ENCODE results near the gene CDC14B.

The CDC14B gene

GRCh38 chr9:96523374-96523773 lies 96.3 kb downstream of the CDC14B start:
- Histone ChIP-seq H3K36me3 (ENCODE audit: control insufficient read depth, insufficient read depth, low read length, severe bottlenecking) (peaks cover 34% of the 10 kb centered on the region), H3K4me3 (ENCODE audit: low read length) (no peak overlapping the region), H3K27me3 (replicated peaks; ENCODE audit: control insufficient read depth, insufficient read depth, low read length) (no peaks in the 10 kb centered on the region), H3K9me3 (ENCODE audit: control insufficient read depth, low read length) (no peaks in the 10 kb centered on the region), H3K4me1 (ENCODE audit: control insufficient read depth, insufficient read depth, low read length) (peaks cover 34% of the 10 kb centered on the region), H3K9ac (ENCODE audit: low read length) (no peak overlapping the region)
- no peak for DNase-seq (ENCODE audit: low read depth)

DNA sequence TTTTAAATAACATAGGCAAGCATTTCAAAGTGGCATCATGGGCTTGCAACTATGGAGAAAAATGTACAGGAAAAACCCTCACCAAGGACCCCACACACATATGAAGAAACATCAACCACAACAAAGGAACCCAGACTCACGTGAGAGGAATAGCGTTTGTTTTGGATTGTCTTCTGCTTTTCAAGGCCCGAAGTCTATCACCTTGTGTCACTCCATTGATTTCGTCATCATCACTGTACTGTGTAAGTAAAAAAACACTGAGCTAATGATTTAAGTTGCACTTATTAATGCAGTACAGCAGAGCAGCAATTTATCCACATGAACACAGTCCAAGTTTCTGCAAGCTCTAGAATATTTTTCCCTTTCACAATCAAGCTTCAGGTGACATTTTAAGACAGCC lies 97.3 kb downstream of the CDC14B start:
- no peaks in the 10 kb centered on the region for H3K9me3 ChIP-seq (ENCODE audit: control insufficient read depth, low read length)
- no peak for DNase-seq (ENCODE audit: low read depth)
- peaks cover 29% of the 10 kb centered on the region for H3K36me3 ChIP-seq (ENCODE audit: control insufficient read depth, insufficient read depth, low read length, severe bottlenecking)
- no peaks in the 10 kb centered on the region for H3K27me3 ChIP-seq (replicated peaks; ENCODE audit: control insufficient read depth, insufficient read depth, low read length)
- H3K9ac ChIP-seq (ENCODE audit: low read length): no peak overlapping the region
- peaks cover 34% of the 10 kb centered on the region for H3K4me1 ChIP-seq (ENCODE audit: control insufficient read depth, insufficient read depth, low read length)
- no peak overlapping the region for H3K4me3 ChIP-seq (ENCODE audit: low read length)

DNA sequence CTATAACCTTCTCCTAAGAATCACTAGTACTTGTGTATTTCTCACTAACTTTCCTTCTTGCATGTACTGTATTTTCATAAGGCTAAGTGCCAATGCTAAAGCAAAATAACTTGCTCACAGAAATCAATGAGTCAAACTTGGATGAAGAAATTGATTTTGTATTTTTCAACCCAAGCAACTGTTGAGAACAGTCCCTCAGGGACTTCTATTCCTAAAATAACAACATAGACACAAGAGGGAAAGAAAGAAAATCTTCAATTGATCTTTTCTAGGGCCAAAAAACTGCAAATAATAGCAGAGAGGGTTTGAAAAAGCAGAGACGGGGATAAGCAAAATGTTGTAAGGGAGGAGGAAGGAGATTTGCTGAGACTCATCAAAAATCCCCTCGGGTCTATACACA lies 99.9 kb downstream of the CDC14B start:
- no peaks in the 10 kb centered on the region for H3K27me3 ChIP-seq (replicated peaks; ENCODE audit: control insufficient read depth, insufficient read depth, low read length)
- peaks cover 24% of the 10 kb centered on the region for H3K36me3 ChIP-seq (ENCODE audit: control insufficient read depth, insufficient read depth, low read length, severe bottlenecking)
- peak overlapping the region; percentile 35 for H3K4me3 ChIP-seq (ENCODE audit: low read length)
- peak overlapping the region; percentile 75 for H3K9ac ChIP-seq (ENCODE audit: low read length)
- DNase-seq (ENCODE audit: low read depth): peak; percentile 8
- peaks cover 51% of the 10 kb centered on the region for H3K4me1 ChIP-seq (ENCODE audit: control insufficient read depth, insufficient read depth, low read length)
- H3K9me3 ChIP-seq (ENCODE audit: control insufficient read depth, low read length): no peaks in the 10 kb centered on the region

GRCh38 chr9:96519095-96519494 lies 100.5 kb downstream of the CDC14B start:
- Histone ChIP-seq H3K9ac (ENCODE audit: low read length) (peak overlapping the region; percentile 75), H3K36me3 (ENCODE audit: control insufficient read depth, insufficient read depth, low read length, severe bottlenecking) (peaks cover 24% of the 10 kb centered on the region), H3K9me3 (ENCODE audit: control insufficient read depth, low read length) (no peaks in the 10 kb centered on the region), H3K4me3 (ENCODE audit: low read length) (peak overlapping the region; percentile 42), H3K4me1 (ENCODE audit: control insufficient read depth, insufficient read depth, low read length) (peaks cover 56% of the 10 kb centered on the region), H3K27me3 (replicated peaks; ENCODE audit: control insufficient read depth, insufficient read depth, low read length) (no peaks in the 10 kb centered on the region)
- no peak for DNase-seq (ENCODE audit: low read depth)

- peaks cover 11% of the 10 kb centered on the region for H3K36me3 ChIP-seq (ENCODE audit: control insufficient read depth, insufficient read depth, low read length, severe bottlenecking)
- peak; percentile 48 for DNase-seq (ENCODE audit: low read depth)
These were observed 103.8 kb downstream of the CDC14B start for GRCh38 chr9:96515621-96516470.

DNA sequence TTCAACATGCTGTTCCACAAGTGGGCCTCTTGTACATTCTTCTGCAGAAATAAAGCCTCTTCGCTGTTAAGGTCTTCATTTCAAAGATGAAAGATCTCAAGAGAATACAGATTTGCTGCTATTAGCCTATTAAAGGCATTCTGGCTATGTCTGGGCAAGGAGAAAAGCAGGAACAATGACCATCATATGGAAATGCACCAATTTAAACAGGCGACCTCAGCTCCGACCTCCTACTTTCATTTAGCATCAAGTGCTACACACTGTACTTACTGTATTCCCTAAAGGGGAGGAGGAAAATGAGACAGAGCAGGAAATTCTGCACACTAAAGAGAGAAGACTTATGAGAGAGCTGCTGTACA lies 104.9 kb downstream of the CDC14B start:
- Histone ChIP-seq H3K9ac (ENCODE audit: low read length) (peak overlapping the region; percentile 89), H3K9me3 (ENCODE audit: control insufficient read depth, low read length) (no peaks in the 10 kb centered on the region), H3K4me3 (ENCODE audit: low read length) (peak overlapping the region; percentile 71), H3K4me1 (ENCODE audit: control insufficient read depth, insufficient read depth, low read length) (peaks cover 51% of the 10 kb centered on the region), H3K27me3 (replicated peaks; ENCODE audit: control insufficient read depth, insufficient read depth, low read length) (no peaks in the 10 kb centered on the region), H3K36me3 (ENCODE audit: control insufficient read depth, insufficient read depth, low read length, severe bottlenecking) (peaks cover 12% of the 10 kb centered on the region)
- DNase-seq (ENCODE audit: low read depth): peak; percentile 22

More at GRCh38 chr9:96515621-96516470, 103.8 kb downstream of the CDC14B start:
- Histone ChIP-seq H3K27me3 (replicated peaks; ENCODE audit: control insufficient read depth, insufficient read depth, low read length) (no peaks in the 10 kb centered on the region), H3K9ac (ENCODE audit: low read length) (peak overlapping the region; percentile 89), H3K4me1 (ENCODE audit: control insufficient read depth, insufficient read depth, low read length) (peaks cover 57% of the 10 kb centered on the region), H3K9me3 (ENCODE audit: control insufficient read depth, low read length) (no peaks in the 10 kb centered on the region), H3K4me3 (ENCODE audit: low read length) (peak overlapping the region; percentile 71)

GRCh38 chr9:96514108-96514799 lies 105.4 kb downstream of the CDC14B start:
- Histone ChIP-seq H3K36me3 (ENCODE audit: control insufficient read depth, insufficient read depth, low read length, severe bottlenecking) (peaks cover 18% of the 10 kb centered on the region), H3K4me1 (ENCODE audit: control insufficient read depth, insufficient read depth, low read length) (peaks cover 49% of the 10 kb centered on the region), H3K27me3 (replicated peaks; ENCODE audit: control insufficient read depth, insufficient read depth, low read length) (no peaks in the 10 kb centered on the region), H3K4me3 (ENCODE audit: low read length) (peak overlapping the region; percentile 71), H3K9me3 (ENCODE audit: control insufficient read depth, low read length) (no peaks in the 10 kb centered on the region), H3K9ac (ENCODE audit: low read length) (peak overlapping the region; percentile 89)
- peak; percentile 89 for DNase-seq (ENCODE audit: low read depth)

- Histone ChIP-seq H3K9ac (ENCODE audit: low read length) (peak overlapping the region; percentile 89), H3K36me3 (ENCODE audit: control insufficient read depth, insufficient read depth, low read length, severe bottlenecking) (peaks cover 24% of the 10 kb centered on the region), H3K9me3 (ENCODE audit: control insufficient read depth, low read length) (no peaks in the 10 kb centered on the region), H3K27me3 (replicated peaks; ENCODE audit: control insufficient read depth, insufficient read depth, low read length) (no peaks in the 10 kb centered on the region), H3K4me1 (ENCODE audit: control insufficient read depth, insufficient read depth, low read length) (peaks cover 49% of the 10 kb centered on the region), H3K4me3 (ENCODE audit: low read length) (peak overlapping the region; percentile 71)
- peak; percentile 48 for DNase-seq (ENCODE audit: low read depth)
These were observed 106.0 kb downstream of the CDC14B start for GRCh38 chr9:96513622-96514021.

DNA sequence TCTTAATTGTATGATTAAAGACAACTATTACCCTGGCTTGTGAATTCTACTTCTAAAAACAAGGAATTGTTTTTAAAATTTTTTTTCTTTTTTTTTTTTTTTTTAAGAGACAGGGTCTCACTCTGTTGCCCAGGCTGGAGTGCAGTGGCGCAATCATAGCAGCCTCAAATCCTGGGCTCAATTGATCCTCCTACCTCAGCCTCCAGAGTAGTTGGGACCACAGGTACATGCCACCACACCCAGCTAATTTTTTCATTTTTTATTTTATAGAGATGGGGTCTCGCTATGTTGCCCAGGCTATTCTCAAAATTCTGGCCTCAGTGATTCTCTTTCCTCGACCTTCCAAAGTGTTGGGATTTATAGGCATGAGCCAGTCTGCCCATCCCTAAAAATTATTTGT lies 107.4 kb downstream of the CDC14B start:
- peaks cover 55% of the 10 kb centered on the region for H3K4me1 ChIP-seq (ENCODE audit: control insufficient read depth, insufficient read depth, low read length)
- H3K4me3 ChIP-seq (ENCODE audit: low read length): no peak overlapping the region
- peaks cover 29% of the 10 kb centered on the region for H3K36me3 ChIP-seq (ENCODE audit: control insufficient read depth, insufficient read depth, low read length, severe bottlenecking)
- no peaks in the 10 kb centered on the region for H3K9me3 ChIP-seq (ENCODE audit: control insufficient read depth, low read length)
- no peak for DNase-seq (ENCODE audit: low read depth)
- H3K27me3 ChIP-seq (replicated peaks; ENCODE audit: control insufficient read depth, insufficient read depth, low read length): no peaks in the 10 kb centered on the region
- peak overlapping the region; percentile 34 for H3K9ac ChIP-seq (ENCODE audit: low read length)

- peaks cover 37% of the 10 kb centered on the region for H3K36me3 ChIP-seq (ENCODE audit: control insufficient read depth, insufficient read depth, low read length, severe bottlenecking)
- peak overlapping the region; percentile 15 for H3K9ac ChIP-seq (ENCODE audit: low read length)
- no peak for DNase-seq (ENCODE audit: low read depth)
- no peaks in the 10 kb centered on the region for H3K9me3 ChIP-seq (ENCODE audit: control insufficient read depth, low read length)
- H3K4me1 ChIP-seq (ENCODE audit: control insufficient read depth, insufficient read depth, low read length): peaks cover 52% of the 10 kb centered on the region
- no peak overlapping the region for H3K4me3 ChIP-seq (ENCODE audit: low read length)
- H3K27me3 ChIP-seq (replicated peaks; ENCODE audit: control insufficient read depth, insufficient read depth, low read length): no peaks in the 10 kb centered on the region
These were observed 109.4 kb downstream of the CDC14B start for GRCh38 chr9:96510258-96510657.

GRCh38 chr9:96509848-96510247 lies 109.8 kb downstream of the CDC14B start:
- no peak for DNase-seq (ENCODE audit: low read depth)
- no peaks in the 10 kb centered on the region for H3K9me3 ChIP-seq (ENCODE audit: control insufficient read depth, low read length)
- H3K27me3 ChIP-seq (replicated peaks; ENCODE audit: control insufficient read depth, insufficient read depth, low read length): no peaks in the 10 kb centered on the region
- peak overlapping the region; percentile 15 for H3K9ac ChIP-seq (ENCODE audit: low read length)
- H3K4me3 ChIP-seq (ENCODE audit: low read length): no peak overlapping the region
- H3K4me1 ChIP-seq (ENCODE audit: control insufficient read depth, insufficient read depth, low read length): peaks cover 52% of the 10 kb centered on the region
- H3K36me3 ChIP-seq (ENCODE audit: control insufficient read depth, insufficient read depth, low read length, severe bottlenecking): peaks cover 37% of the 10 kb centered on the region

Measured in adipocyte (in vitro differentiated cells).